C4-2B (cell line): ENCODE results near the gene UQCC5.

ENCODE experiments used
- ZFX ChIP-seq: fragments of 450-650 bp; IDR thresholded peaks from 2 replicates; pipeline ENCODE4 v1.6.1; 2017
- TF ChIP-seq, protein P1 (sequence below): fragments of 450-650 bp; conservative IDR thresholded peaks from 2 replicates; pipeline ENCODE4 v1.5.1; 2017; ENCODE audit warnings: mild to moderate bottlenecking

DNA sequence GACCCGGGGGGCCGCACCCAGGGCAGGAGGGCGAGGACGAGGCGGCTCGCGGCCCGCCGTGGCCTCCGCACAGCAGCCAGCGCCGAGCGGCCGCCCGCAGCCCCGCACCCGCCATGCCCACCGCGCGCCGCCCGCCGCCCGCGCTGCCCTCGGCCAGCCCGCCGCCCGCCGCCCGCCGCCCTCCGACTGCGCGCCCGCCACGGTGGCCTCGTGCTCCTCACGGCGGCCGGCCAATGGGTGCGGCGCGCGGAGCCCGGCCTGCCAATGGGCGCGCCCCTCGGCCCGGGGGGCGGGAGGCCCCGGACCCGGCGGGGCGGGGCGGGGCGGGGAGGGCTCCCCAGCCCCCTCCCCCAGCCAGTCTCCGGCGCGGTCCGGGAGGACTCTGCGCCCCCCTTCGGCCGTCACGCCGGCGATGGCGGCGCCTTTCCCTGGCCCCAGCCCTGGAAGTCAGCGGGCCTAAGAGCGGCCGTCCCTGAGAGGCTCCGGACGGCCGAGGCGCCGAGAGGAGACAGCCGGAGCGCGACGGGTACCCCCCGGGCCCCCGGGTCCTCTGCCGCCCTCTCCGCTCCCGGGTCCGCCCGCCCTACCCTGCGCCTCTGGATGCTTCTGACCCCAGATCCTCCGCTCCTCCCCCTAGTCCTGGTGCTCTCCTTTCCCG, 2.7 kb upstream of the UQCC5 start, which contains the start of gene NT5DC2:
- TF ChIP-seq, protein P1, sequence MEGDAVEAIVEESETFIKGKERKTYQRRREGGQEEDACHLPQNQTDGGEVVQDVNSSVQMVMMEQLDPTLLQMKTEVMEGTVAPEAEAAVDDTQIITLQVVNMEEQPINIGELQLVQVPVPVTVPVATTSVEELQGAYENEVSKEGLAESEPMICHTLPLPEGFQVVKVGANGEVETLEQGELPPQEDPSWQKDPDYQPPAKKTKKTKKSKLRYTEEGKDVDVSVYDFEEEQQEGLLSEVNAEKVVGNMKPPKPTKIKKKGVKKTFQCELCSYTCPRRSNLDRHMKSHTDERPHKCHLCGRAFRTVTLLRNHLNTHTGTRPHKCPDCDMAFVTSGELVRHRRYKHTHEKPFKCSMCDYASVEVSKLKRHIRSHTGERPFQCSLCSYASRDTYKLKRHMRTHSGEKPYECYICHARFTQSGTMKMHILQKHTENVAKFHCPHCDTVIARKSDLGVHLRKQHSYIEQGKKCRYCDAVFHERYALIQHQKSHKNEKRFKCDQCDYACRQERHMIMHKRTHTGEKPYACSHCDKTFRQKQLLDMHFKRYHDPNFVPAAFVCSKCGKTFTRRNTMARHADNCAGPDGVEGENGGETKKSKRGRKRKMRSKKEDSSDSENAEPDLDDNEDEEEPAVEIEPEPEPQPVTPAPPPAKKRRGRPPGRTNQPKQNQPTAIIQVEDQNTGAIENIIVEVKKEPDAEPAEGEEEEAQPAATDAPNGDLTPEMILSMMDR: no peak
- TF ChIP-seq ZFX: no peak
